Measurements from ENCODE around the gene PRR19. TPM values are rescaled to one million over a fixed set of nuclear protein-coding genes. Genes with fewer than 3 reads are reported as not detected.

Gene PRR19
- total RNA-seq, 1 donor from 2014 or later = 0.52 TPM

- Histone ChIP-seq H3K27me3 (no peaks in the 10 kb centered on the region), H3K4me1 (no peaks in the 10 kb centered on the region), H3K4me3 (no peak overlapping the region), H3K36me3 (peaks cover 11% of the 10 kb centered on the region), H3K9me3 (no peaks in the 10 kb centered on the region), H3K27ac (no peak overlapping the region)
- no peak for ATAC-seq
- TF ChIP-seq CTCF (IDR thresholded peaks at IDR 0.05) = no peak
- intact Hi-C loops (cut with DNase I) = no loop called here
- no peak for DNase-seq
Observed at GRCh38 chr19:42345191-42345812, 43.4 kb downstream of the PRR19 start.

GRCh38 chr19:42348211-42348610 is 46.3 kb downstream of the PRR19 start:
- Histone ChIP-seq H3K36me3 (peaks cover 11% of the 10 kb centered on the region), H3K4me3 (no peak overlapping the region), H3K27me3 (no peaks in the 10 kb centered on the region), H3K9me3 (no peaks in the 10 kb centered on the region), H3K27ac (no peak overlapping the region), H3K4me1 (no peaks in the 10 kb centered on the region)
- ATAC-seq (no peak), DNase-seq (no peak)
- intact Hi-C loops (cut with DNase I) = no loop called here
- TF ChIP-seq CTCF (IDR thresholded peaks at IDR 0.05) = no peak

DNA sequence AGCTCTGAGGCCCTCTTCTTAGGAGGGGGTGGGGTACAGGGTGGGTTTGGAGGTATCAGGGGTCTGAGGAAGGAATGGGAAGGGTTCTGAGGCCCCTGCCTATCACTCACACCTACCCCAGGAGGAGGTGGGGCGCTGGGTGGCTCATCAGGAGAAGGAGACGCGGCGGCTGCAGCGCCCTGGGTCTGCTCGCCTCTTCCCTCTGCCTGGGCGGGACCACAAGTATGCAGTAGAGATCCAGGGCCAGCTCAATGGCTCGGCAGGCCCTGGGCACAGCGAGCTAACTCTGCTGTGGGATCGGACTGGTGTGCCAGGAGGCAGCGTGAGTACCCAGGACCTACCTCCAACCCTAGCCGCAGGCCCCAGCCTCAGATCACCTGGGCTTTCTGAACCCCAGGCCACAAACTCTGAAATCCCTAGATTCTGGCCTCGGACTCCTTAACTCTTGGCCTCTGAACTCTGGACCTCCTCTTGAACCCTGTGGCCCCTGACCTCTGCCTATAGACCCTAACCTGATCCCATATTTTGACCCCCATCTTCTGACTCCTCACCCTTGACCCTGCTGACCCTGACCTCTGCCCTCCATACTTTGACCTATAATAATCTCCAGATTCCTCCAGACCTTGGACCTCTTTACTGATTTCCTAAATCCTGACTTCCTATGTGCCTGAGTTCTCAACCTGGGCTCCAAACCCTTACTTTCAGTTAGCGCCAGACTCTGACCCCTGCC is 47.6 kb downstream of the PRR19 start:
- intact Hi-C loops (cut with DNase I) = no loop called here
- Histone ChIP-seq H3K27me3 (no peaks in the 10 kb centered on the region), H3K4me3 (no peak overlapping the region), H3K4me1 (no peaks in the 10 kb centered on the region), H3K27ac (no peak overlapping the region), H3K9me3 (no peaks in the 10 kb centered on the region), H3K36me3 (peaks cover 11% of the 10 kb centered on the region)
- DNase-seq = no peak
- ATAC-seq = no peak
- TF ChIP-seq CTCF (IDR thresholded peaks at IDR 0.05) = no peak

- no peaks in the 10 kb centered on the region for H3K9me3 ChIP-seq
- ATAC-seq = no peak
- H3K27me3 ChIP-seq = no peaks in the 10 kb centered on the region
- no peak for DNase-seq
- peaks cover 6% of the 10 kb centered on the region for H3K36me3 ChIP-seq
- no peak overlapping the region for H3K27ac ChIP-seq
- no peaks in the 10 kb centered on the region for H3K4me1 ChIP-seq
- TF ChIP-seq CTCF (IDR thresholded peaks at IDR 0.05) = no peak
- intact Hi-C loops (cut with DNase I) = no loop called here
- no peak overlapping the region for H3K4me3 ChIP-seq
Observed at GRCh38 chr19:42350417-42350816, 48.5 kb downstream of the PRR19 start.

DNA sequence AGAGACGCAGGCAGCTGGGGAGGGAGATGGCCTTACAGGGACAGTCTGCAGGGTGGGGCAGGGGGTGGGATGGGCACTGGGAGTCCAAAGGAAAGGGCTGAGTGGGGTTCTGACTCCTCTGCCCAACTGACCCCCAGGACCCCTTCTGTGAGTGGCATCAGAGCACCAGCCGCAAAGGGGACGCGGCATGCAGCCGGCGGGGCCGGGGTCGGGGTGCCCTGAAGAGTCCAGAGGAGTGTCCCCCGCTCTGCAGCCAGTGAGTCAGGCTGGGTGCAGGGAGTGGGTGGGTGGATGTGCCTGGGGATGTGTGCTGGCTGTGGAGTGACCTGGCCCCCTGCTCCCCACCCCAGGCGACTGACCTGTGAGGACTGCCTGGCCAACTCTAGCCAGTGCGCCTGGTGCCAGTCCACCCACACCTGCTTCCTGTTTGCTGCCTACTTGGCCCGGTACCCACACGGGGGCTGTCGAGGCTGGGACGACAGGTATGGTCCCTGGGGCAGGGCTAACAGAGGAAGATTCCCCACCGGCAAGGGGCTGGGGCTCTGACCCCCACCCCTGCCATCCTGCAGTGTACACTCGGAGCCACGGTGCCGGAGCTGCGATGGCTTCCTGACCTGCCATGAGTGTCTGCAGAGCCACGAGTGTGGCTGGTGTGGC is 49.3 kb downstream of the PRR19 start:
- Histone ChIP-seq H3K4me1 (no peaks in the 10 kb centered on the region), H3K9me3 (no peaks in the 10 kb centered on the region), H3K4me3 (no peak overlapping the region), H3K36me3 (peaks cover 7% of the 10 kb centered on the region), H3K27ac (no peak overlapping the region), H3K27me3 (no peaks in the 10 kb centered on the region)
- DNase-seq (no peak), ATAC-seq (no peak)
- no peak for TF ChIP-seq CTCF (IDR thresholded peaks at IDR 0.05)
- intact Hi-C loops (cut with DNase I) = no loop called here

All from upper lobe of right lung (tissue), 1 donor.